H9 (cell line): ENCODE data around the gene CAMTA1. TPM values are rescaled to one million over a fixed set of nuclear protein-coding genes. Genes with fewer than 3 reads are reported as not detected.

Experiments
- DNase-seq: peaks from one replicate; pipeline ENCODE4 v3.0.0-alpha.2; 2017
- H2AFZ ChIP-seq: one replicate; pipeline ENCODE4 v1.6.1; 2013; ENCODE audit warnings: mild to moderate bottlenecking, low read length, control low read depth, moderate library complexity
- H2AK5ac ChIP-seq: 2 replicates; pipeline ENCODE4 v1.6.1; 2013; ENCODE audit warnings: low read length, control low read depth, mixed read lengths; ENCODE audit not compliant: insufficient read length
- H2BK120ac ChIP-seq: one replicate; pipeline ENCODE4 v1.6.1; 2013; ENCODE audit warnings: low read depth, mild to moderate bottlenecking, low read length, control low read depth, inconsistent platforms; ENCODE audit not compliant: poor library complexity, severe bottlenecking
- H2BK12ac ChIP-seq: 2 replicates; pipeline ENCODE4 v1.6.1; 2013; ENCODE audit warnings: low read length, control low read depth, mixed read lengths, low read depth; ENCODE audit not compliant: insufficient read length
- H2BK15ac ChIP-seq: 2 replicates; pipeline ENCODE4 v1.6.1; 2013; ENCODE audit warnings: low read depth, low read length, control low read depth
- H2BK20ac ChIP-seq: one replicate; pipeline ENCODE4 v1.6.1; 2013; ENCODE audit warnings: low read depth, mild to moderate bottlenecking, low read length, control low read depth, inconsistent platforms; ENCODE audit not compliant: poor library complexity, severe bottlenecking
- H2BK5ac ChIP-seq: 2 replicates; pipeline ENCODE4 v1.6.1; 2013; ENCODE audit warnings: low read length, control low read depth, mixed read lengths; ENCODE audit not compliant: insufficient read length
- H3K14ac ChIP-seq: 2 replicates; pipeline ENCODE4 v1.6.1; 2013; ENCODE audit warnings: low read length, control low read depth; ENCODE audit not compliant: insufficient read depth
- H3K18ac ChIP-seq: 2 replicates; pipeline ENCODE4 v1.6.1; 2013; ENCODE audit warnings: low read depth, mild to moderate bottlenecking, mixed read lengths, low read length, control low read depth; ENCODE audit not compliant: insufficient read length
- H3K23ac ChIP-seq: 2 replicates; pipeline ENCODE4 v1.6.1; 2013; ENCODE audit warnings: low read length, control low read depth, mixed read lengths, low read depth; ENCODE audit not compliant: insufficient read length
- H3K23me2 ChIP-seq: 2 replicates; pipeline ENCODE4 v1.6.1; 2013; ENCODE audit warnings: low read depth, mild to moderate bottlenecking, mixed read lengths, low read length, control low read depth; ENCODE audit not compliant: insufficient read length, poor library complexity, severe bottlenecking
- H3K27ac ChIP-seq: 2 replicates; pipeline ENCODE4 v1.5.1; 2013; ENCODE audit warnings: low read length, control low read depth, mixed read lengths, low read depth; ENCODE audit not compliant: insufficient read length
- H3K27me3 ChIP-seq: 2 replicates; pipeline ENCODE4 v1.6.1; 2013; ENCODE audit warnings: low read length, control low read depth, inconsistent platforms; ENCODE audit not compliant: insufficient read depth
- H3K4ac ChIP-seq: 2 replicates; pipeline ENCODE4 v1.6.1; 2013; ENCODE audit warnings: low read depth, mild to moderate bottlenecking, control low read depth, inconsistent platforms, low read length, moderate library complexity
- H3K4me1 ChIP-seq: 2 replicates; pipeline ENCODE4 v1.6.1; 2013; ENCODE audit warnings: low read length, control low read depth, inconsistent platforms; ENCODE audit not compliant: insufficient read depth
- H3K4me2 ChIP-seq: 2 replicates; pipeline ENCODE4 v1.6.1; 2013; ENCODE audit warnings: low read length, control low read depth, mixed read lengths; ENCODE audit not compliant: insufficient read length, insufficient read depth
- H3K56ac ChIP-seq: 2 replicates; pipeline ENCODE4 v1.6.1; 2013; ENCODE audit warnings: low read depth, mild to moderate bottlenecking, mixed read lengths, low read length, control low read depth; ENCODE audit not compliant: insufficient read length
- H3K79me1 ChIP-seq: 2 replicates; pipeline ENCODE4 v1.6.1; 2013; ENCODE audit warnings: low read depth, mild to moderate bottlenecking, moderate library complexity, low read length, control low read depth, inconsistent platforms; ENCODE audit not compliant: insufficient read depth, poor library complexity, severe bottlenecking
- H3K79me2 ChIP-seq: 2 replicates; pipeline ENCODE4 v1.6.1; 2013; ENCODE audit warnings: low read length, control low read depth, inconsistent platforms; ENCODE audit not compliant: insufficient read depth
- H3K9ac ChIP-seq: 2 replicates; pipeline ENCODE4 v1.6.1; 2013; ENCODE audit warnings: low read length, control low read depth, mixed read lengths; ENCODE audit not compliant: insufficient read length; ENCODE audit errors: extremely low read depth
- H3K9me3 ChIP-seq: one replicate; pipeline ENCODE4 v1.6.1; 2013; ENCODE audit warnings: low read depth, low read length, inconsistent platforms; ENCODE audit not compliant: control insufficient read depth
- H3T11ph ChIP-seq: one replicate; pipeline ENCODE4 v1.6.1; 2013; ENCODE audit warnings: mild to moderate bottlenecking, low read length, control low read depth, inconsistent platforms
- H4K20me1 ChIP-seq: one replicate; pipeline ENCODE4 v1.6.1; 2013; ENCODE audit not compliant: control insufficient read depth, insufficient read length, insufficient read depth
- H4K5ac ChIP-seq: 2 replicates; pipeline ENCODE4 v1.6.1; 2013; ENCODE audit warnings: low read depth, mild to moderate bottlenecking, mixed read lengths, low read length, control low read depth; ENCODE audit not compliant: insufficient read length
- H4K8ac ChIP-seq: replicated peaks from 2 replicates; pipeline ENCODE4 v1.6.1; 2013; ENCODE audit warnings: low read length, control low read depth, mixed read lengths, low read depth; ENCODE audit not compliant: insufficient read length
- H4K91ac ChIP-seq: 2 replicates; pipeline ENCODE4 v1.6.1; 2013; ENCODE audit warnings: low read depth, mild to moderate bottlenecking, moderate library complexity, mixed read lengths, low read length, control low read depth; ENCODE audit not compliant: insufficient read length
- H3K27ac Mint-ChIP-seq, 3 experiments: 2 replicates in 2 of 3; 3 replicates in 1 of 3; pipeline ENCODE4 v1.8.0; 2020 to 2021; ENCODE audit warnings: mixed read lengths in 3 of 3, mild to moderate bottlenecking in 1 of 3, moderate library complexity in 1 of 3
- H3K27me3 Mint-ChIP-seq: 2 replicates; pipeline ENCODE4 v1.8.0; 2021; ENCODE audit warnings: low read depth, mild to moderate bottlenecking, moderate library complexity, mixed read lengths
- H3K36me3 Mint-ChIP-seq, 3 experiments: 2 replicates in 2 of 3; 3 replicates in 1 of 3; pipeline ENCODE4 v1.8.0; 2020 to 2021; ENCODE audit warnings: low read depth in 3 of 3, mixed read lengths in 3 of 3; ENCODE audit not compliant: insufficient read depth in 1 of 3
- H3K4me1 Mint-ChIP-seq, 2 experiments: 2 replicates each; pipeline ENCODE4 v1.8.0; 2020; ENCODE audit warnings: mixed read lengths in 2 of 2
- H3K4me3 Mint-ChIP-seq, 2 experiments: 2 replicates in 1 of 2; 3 replicates in 1 of 2; pipeline ENCODE4 v1.8.0; 2020 to 2021; ENCODE audit warnings: mild to moderate bottlenecking in 2 of 2, mixed read lengths in 2 of 2, moderate library complexity in 1 of 2
- H3K9me3 Mint-ChIP-seq, 2 experiments: 2 replicates in 1 of 2; 3 replicates in 1 of 2; pipeline ENCODE4 v1.8.0; 2020; ENCODE audit warnings: mild to moderate bottlenecking in 2 of 2, mixed read lengths in 2 of 2, moderate library complexity in 1 of 2
- CTCF ChIP-seq: fragments of 200-600 bp; sonication (generic); conservative IDR thresholded peaks from 3 replicates; pipeline ENCODE4 v1.8.0; 2021; ENCODE audit warnings: antibody characterized with exemption, mild to moderate bottlenecking
- WGBS: extraction: QIAGEN DNeasy Blood & Tissue Kit; methylation state at CpG from one replicate; pipeline ENCODE4 v1.1.7; 2013; ENCODE audit warnings: missing lambda C conversion rate, low lambda C conversion rate, mixed read lengths; ENCODE audit not compliant: insufficient read length; ENCODE audit errors: extremely low coverage; 5-methylcytosine and 5-hydroxymethylcytosine counted together
- total RNA-seq: library from RNA; stranded (reverse); gene quantifications from 2 replicates; pipeline ENCODE4 v1.2.1, GENCODE V29; 2021

CAMTA1 gene
- total RNA-seq, 1 experiment from 2014 or later: 115 TPM

- no peaks in the 10 kb centered on the region for H3K23me2 ChIP-seq
- no peak overlapping the region for H2BK120ac ChIP-seq
- H3K56ac ChIP-seq: no peak overlapping the region
- no peak overlapping the region for H3K9ac ChIP-seq
- H3K36me3 Mint-ChIP-seq: no peaks in the 10 kb centered on the region
- no peak overlapping the region for H3K4me2 ChIP-seq
- no peak overlapping the region for H2BK5ac ChIP-seq
- H4K91ac ChIP-seq: no peak overlapping the region
- no peak overlapping the region for H3K27ac ChIP-seq
- H3K27ac Mint-ChIP-seq: no peak overlapping the region
- no peak overlapping the region for H2AFZ ChIP-seq
- peaks cover 8 to 16% of the 10 kb centered on the region in 2 experiments for H3K4me1 Mint-ChIP-seq
- no peak overlapping the region for H3K4ac ChIP-seq
- H4K20me1 ChIP-seq: no peaks in the 10 kb centered on the region
- no peak overlapping the region for H4K5ac ChIP-seq
- no peak overlapping the region for H2AK5ac ChIP-seq
- H4K8ac ChIP-seq: no peak overlapping the region
- no peak for DNase-seq
- no peaks in the 10 kb centered on the region for H3K9me3 ChIP-seq
- H3K27me3 Mint-ChIP-seq: peaks cover 2% of the 10 kb centered on the region
- H3K27me3 ChIP-seq: no peaks in the 10 kb centered on the region
- no peaks in the 10 kb centered on the region; a peak in 1 of 5 replicates for H3K9me3 Mint-ChIP-seq
- no peak overlapping the region for H3K18ac ChIP-seq
- no peak overlapping the region for H2BK12ac ChIP-seq
- no peaks in the 10 kb centered on the region for H3K79me2 ChIP-seq
- WGBS: no CpG with 5 or more reads among the region's 9 CpGs
- no peak overlapping the region for H2BK20ac ChIP-seq
- H3K4me1 ChIP-seq: no peaks in the 10 kb centered on the region
- no peaks in the 10 kb centered on the region for H3K79me1 ChIP-seq
- no peak overlapping the region for H2BK15ac ChIP-seq
- TF ChIP-seq CTCF: no peak
- no peak overlapping the region for H3K23ac ChIP-seq
- H3K4me3 Mint-ChIP-seq: no peak overlapping the region; a peak in 1 of 5 replicates
- no peak overlapping the region for H3T11ph ChIP-seq
- no peak overlapping the region; the same call in 1 of the 2 replicates for H3K14ac ChIP-seq
Observed at GRCh38 chr1:7632681-7633080, 847.4 kb downstream of the CAMTA1 start.
